HG02981 (cell line): ENCODE data around the gene PNPLA7.
"Not testable (repeated sequence)": the region's sequence is repeated elsewhere in the genome, so short reads cannot be mapped to it uniquely, and the experiment has no call there.

Experiments used
- ATAC-seq: cut with Tn5 transposase; IDR thresholded peaks from one replicate; pipeline ENCODE4 v1.9.1; 2021; ENCODE audit warnings: mild to moderate bottlenecking, moderate library complexity; ENCODE audit not compliant: unreplicated experiment

Gene PNPLA7

DNA sequence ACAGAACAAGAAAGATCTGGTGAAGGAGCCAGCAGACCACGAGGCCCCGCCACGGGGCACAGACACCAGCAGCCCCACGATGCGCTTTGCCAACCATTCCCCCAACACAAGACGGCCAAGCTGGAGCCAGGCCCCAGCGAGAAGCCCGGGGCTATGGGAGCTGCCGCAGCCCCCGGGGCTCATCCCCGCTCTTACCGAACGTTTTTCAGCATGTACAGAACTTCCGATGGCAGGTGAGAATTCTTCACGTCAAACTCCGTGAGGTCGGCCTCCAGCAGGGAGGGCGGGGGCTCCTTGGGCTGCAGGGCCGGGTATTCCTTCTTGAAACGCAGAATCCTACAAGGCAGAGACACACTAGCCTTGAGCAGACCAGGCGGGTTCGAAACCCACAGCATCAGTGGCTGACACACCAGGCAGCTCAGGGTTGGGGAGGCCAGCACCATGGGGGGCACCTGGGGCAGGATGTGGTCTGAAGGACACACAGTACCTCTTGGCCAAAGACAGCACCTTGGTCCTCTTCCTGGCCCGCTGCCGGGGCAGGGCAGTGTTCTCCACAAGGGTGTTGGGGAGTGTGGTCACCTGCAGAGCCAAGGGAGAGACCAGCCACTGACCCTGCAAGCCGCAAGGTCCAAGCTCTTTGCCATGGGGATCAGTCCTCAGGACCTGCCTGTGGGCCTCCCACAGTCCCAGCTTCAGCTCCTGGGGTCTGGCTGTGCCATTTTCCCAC, 6.8 kb downstream of the PNPLA7 start:
- no peak for ATAC-seq

- no peak for ATAC-seq
Measured at GRCh38 chr9:137542486-137542885, 7.7 kb downstream of the PNPLA7 start.

- no peak for ATAC-seq
Measured at GRCh38 chr9:137540536-137540935, 9.7 kb downstream of the PNPLA7 start.

GRCh38 chr9:137538058-137538457, 12.1 kb downstream of the PNPLA7 start:
- ATAC-seq = no peak

- not testable (repeated sequence) for ATAC-seq
Measured at GRCh38 chr9:137536594-137537131, 13.5 kb downstream of the PNPLA7 start.

- no peak for ATAC-seq
Measured at GRCh38 chr9:137535120-137535428, 15.1 kb downstream of the PNPLA7 start.

GRCh38 chr9:137534256-137535119, 15.7 kb downstream of the PNPLA7 start:
- no peak for ATAC-seq

DNA sequence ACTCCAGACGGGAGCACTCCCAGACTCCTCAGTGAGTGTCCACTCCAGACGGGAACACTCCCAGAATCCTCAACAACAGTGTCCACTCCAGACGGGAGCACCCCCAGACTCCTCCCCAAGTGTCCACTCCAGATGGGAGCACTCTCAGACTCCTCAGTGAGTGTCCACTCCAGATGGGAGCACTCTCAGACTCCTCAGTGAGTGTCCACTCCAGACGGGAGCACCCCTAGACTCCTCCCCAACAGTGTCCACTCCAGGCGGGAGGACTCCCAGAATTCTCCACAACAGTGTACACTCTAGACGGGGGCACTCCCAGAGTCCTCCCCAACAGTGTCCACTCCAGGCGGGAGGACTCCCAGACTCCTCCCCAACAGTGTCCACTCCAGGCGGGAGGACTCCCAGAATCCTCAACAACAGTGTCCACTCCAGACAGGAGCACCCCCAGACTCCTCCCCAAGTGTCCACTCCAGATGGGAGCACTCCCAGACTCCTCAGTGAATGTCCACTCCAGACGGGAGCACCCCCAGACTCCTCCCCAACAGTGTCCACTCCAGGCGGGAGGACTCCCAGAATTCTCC, 17.2 kb downstream of the PNPLA7 start:
- ATAC-seq = not testable (repeated sequence)

- ATAC-seq = no peak
Measured at GRCh38 chr9:137531099-137531765, 19.0 kb downstream of the PNPLA7 start.

DNA sequence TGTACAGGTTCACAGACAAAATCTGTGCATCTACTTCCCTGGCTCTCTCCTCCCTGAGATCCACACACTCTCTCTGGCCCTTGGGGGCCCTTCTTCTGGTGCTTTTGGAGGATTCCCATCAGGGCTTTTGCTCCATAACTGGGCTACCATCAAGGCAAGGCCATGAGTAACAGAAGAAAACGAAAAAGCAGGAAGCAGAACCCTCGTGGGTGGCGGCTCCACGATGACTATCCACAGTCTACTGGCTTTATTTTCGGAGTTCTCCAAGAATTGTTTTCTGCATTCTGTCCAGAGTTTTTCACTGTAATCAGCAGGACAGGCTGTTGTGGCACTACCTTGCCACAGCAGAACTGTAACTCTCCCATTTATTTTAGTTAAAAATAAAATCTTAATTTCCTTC, 19.9 kb downstream of the PNPLA7 start:
- no peak for ATAC-seq

- no peak for ATAC-seq
Measured at GRCh38 chr9:137524981-137525317, 25.3 kb downstream of the PNPLA7 start.

DNA sequence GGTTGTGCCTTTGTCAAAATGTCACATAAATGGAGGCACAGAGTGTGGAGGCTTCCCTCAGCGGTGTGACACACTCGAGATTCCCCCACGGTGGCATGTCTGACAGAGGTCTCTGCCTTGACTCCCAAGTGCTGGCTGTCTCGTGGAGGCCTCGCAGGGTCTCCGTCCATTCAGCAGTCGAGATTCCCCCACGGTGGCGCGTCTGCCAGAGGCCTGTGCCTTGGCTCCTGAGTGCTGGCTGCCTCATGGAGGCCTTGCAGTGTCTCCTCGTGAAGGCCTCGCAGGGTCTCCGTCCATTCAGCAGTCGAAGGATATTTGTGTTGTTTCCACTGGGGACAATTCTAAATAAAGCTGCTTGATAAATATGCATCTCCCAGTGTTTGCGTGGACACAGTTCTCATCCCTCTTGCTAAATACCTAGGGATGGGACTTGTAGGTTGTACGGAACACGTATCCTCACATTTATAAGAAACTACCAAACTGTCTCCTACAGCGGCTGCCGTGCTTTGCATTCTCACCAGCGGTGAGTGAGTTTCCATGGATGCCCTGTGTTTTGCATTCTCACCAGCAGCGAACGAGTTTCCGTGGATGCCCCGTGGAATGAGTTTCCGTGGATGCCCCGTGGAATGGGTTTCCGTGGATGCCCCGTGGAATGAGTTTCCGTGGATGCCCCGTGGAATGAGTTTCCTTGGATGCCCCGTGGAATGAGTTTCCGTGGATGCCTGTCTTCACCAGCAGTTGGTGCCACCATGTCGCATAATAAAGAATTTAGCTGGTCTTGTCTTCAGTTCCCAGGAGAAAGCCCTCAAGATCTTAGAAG, 25.8 kb downstream of the PNPLA7 start:
- ATAC-seq = no peak

- no peak for ATAC-seq
Measured at GRCh38 chr9:137522746-137523455, 27.3 kb downstream of the PNPLA7 start.

DNA sequence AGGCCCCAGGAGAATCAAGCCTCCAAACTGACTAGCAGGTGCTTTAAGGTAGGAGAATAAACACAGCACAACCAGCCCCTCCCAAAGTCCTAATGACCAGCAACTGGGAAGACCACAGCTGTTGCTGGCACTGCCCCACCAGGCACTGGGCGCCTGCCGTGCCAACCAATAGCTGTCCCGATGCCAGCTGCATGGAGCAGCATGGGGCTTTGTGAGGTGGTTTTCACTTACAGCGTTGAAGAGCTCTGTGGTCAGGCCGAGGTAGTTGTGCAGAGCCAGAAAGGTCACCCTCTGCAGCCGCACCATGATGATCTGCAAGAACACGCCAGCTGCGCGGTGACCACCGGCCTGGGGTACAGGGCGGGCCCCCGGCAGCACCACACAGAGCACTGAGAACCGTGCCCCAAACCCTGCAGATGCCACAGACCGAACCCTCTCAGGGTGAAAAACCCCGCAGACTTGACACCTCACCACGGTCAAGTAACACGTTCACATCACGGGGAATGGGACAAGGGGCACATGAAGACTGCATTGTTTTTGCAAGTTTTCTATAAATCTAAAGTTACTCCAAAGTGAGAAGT, 28.7 kb downstream of the PNPLA7 start:
- no peak for ATAC-seq

- no peak for ATAC-seq
Measured at GRCh38 chr9:137520614-137521404, 29.4 kb downstream of the PNPLA7 start.

- no peak for ATAC-seq
Measured at GRCh38 chr9:137519553-137519952, 30.6 kb downstream of the PNPLA7 start.

GRCh38 chr9:137518661-137519459, 31.3 kb downstream of the PNPLA7 start:
- not testable (repeated sequence) for ATAC-seq
